Medulla oblongata (tissue), 1 donor: ENCODE data around the gene CTRB1.
"Not testable (repeated sequence)": the region's sequence is repeated elsewhere in the genome, so short reads cannot be mapped to it uniquely, and the experiment has no call there.

Experiments
- DNase-seq: peaks from one replicate; pipeline ENCODE4 v3.0.0-alpha.2; 2015; ENCODE audit errors: extremely low spot score

CTRB1 gene

DNA sequence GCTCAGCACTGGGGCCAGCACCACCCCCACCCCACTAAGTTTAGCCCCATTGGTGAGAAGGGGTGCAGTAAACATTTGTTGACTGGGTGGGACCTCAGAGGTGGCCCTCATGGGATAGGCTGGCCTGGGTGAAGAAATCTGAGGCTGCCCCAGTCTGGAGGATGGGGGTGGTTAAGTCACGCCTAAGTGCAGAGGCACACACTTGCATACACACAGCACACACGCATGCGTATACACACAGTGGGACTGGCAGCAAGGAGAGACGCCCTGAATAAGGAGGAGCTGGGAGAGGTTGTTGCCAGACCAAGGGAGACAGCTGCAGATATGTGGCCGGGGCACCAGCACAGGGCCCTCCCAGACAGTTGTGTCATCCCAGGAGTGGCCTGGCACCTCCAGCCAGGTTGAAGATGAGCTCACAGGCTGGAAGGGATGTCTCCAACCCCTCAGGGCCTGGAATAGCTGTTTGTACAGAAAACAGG is 35.6 kb downstream of the CTRB1 start:
- DNase-seq: no peak

DNA sequence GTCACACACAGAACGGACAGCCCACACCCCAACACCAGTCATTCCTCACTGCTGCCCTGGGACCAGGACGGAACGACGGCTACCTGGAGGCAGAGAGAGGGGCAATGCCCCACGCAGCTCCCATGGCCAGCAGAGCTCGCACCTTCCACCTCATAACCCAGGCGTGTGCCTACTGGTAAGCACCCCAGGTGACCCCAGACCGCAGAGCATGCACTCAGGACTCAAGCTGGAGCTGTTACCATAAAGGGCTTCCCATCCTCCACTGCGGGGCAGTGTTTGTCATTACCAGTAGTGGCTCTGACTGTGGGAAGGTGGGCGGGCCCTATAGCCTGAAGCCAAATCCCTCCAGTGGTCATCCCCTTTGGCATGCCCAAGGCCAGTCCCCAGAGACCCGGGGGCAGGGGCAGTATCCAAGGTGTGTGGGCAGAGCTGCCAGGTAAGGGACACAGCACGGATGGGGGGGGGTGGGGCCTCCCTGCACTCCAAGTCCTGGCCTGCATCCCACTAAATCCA is 37.3 kb downstream of the CTRB1 start:
- peak; percentile 49 for DNase-seq

DNA sequence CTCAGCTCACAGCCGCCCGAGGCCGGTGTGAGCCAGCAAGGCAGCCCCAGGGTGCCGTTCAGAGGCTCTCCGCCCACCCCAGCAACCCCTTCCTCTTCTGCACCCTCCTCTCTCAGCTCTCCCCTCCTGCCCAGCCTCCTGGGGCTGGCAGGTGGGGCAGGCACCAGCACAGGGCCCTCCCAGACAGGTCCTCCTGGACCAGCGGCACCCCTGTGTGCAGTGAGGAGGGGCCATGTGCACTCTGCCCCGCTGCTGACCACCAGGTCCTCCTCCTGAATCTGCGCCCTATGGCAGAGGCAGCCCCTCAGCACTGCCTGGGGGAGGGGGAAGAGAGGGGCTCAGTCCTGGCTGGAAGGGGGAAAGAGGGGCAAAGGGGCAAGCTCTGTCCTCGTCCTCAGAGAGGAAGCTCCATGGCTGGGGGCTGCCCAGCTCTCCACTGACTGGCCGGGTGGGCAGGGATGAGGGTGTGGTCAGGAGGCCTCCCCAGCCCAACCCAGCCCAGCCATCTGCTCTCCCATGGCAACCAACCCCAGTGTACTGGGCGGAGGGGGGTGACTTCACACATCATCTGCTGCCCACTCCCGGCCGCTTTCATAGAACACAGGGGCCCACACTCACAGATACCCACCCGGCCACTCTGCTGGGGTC is 38.0 kb downstream of the CTRB1 start:
- DNase-seq: peak; percentile 61

DNA sequence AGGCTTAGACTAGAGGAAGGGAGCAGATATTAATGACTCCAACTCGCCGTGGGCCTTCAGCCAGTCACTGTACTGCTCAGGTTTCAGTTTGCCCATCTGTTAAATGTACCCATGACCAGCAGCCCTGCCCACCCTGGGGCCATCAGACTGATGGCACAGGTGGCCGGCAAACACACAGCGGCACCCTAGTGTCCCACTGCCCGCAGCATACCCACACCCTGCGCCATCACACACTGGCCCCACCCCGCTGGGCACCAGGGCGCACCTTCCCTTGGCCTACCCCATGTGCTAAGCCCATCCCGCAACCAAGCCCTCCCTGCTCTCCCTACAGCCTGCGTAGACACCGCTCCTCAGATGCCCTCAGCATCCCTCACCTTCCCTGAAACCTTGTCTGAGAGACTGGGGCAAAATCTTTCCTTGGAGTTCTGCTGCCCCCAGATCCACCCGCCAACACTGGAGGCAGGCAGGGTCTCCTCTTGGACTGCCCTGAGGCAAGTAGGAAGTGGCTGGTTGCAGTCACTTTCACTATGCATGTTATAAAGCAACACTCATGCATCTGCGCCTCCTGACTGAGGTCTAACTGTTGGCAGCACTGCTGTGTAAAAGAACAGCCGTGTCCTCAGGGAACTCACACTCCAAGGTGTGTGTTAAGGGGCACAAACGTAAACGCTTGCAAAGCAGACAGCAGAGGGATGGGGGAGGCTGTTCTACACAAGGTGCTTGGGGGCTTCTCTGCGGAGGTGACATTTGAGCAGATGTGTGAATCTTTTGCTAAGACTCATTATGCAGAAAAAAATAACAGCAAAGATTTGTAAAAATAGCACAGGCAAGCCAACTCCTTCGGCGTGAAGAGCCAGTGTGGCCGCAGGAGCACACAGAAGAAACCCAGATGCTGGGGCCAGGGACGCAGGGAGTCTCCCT is 39.4 kb downstream of the CTRB1 start:
- no peak for DNase-seq

DNA sequence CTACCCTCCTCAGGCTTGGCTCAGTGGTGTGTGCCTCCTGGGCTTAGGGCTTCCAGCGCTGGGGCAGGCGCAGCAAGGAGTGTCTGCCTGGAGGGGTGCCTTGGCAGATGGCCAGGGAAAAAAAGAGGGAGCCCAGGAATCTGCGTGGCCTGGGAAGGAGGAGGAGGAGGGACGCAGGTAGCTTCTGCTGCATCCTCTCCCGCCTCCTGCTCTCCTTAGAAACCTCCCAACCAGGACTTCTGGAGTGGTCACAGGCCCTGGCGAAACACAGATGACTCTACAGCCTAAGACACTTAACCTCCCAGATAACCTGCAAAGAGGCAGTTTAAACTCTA is 40.0 kb downstream of the CTRB1 start:
- no peak for DNase-seq

DNA sequence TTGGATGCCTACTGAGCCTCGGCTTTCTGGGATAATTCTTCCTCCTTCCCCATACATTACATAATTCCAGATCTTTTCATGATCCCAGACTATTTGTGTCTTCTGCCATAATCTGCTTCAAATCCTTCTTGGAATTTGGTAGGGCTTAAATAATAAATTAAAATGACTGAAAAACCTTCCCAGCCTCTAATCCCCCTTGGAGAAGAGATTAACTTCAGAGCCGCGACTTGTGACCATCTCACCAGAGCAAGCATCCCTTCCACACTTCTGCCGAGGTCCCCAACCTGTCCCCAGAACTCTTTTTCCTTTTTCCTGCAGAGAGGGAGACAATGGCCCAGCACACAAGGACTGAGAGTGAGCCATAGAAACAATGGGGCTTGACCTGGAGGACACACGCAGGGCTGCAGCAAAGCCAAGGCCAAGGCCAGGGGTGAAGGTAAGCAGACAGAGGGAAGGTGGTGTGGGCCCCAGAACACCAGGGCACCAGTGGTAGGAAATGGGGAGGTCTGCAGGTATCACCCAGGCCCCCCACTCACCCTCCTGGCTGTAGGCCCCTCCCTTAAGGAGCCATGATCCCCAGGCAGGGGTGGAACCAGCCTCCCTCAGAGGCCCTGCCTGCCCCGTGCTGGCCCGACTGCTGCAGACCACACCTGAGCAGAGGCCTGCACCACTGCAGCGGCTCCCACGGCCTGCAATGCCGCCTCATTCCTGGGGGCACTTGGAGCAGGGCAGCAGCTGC is 42.2 kb downstream of the CTRB1 start:
- DNase-seq: no peak

DNA sequence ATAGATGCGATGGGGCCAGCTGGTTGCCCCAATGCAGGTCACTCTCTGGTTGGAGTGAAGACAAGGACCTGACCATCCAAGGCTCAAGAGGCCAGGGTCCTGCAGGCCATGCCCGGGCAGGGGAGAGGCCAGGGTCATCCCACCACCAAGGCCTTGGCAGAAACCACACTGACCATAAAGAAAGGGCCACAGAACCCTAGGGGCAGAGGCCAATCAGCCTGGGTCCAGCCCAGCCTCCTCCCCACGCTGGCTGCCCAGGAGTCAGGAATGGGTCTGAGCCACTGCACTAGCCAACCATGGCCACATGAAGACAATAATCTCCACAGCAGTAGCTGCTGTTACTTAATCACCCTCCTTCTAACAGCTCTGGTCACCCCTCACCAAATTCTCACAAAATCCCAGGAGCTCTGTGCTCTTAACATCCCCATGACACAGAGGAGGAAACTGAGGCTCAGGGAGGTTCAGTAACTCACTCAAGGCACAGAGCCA is 42.8 kb downstream of the CTRB1 start:
- DNase-seq: no peak

DNA sequence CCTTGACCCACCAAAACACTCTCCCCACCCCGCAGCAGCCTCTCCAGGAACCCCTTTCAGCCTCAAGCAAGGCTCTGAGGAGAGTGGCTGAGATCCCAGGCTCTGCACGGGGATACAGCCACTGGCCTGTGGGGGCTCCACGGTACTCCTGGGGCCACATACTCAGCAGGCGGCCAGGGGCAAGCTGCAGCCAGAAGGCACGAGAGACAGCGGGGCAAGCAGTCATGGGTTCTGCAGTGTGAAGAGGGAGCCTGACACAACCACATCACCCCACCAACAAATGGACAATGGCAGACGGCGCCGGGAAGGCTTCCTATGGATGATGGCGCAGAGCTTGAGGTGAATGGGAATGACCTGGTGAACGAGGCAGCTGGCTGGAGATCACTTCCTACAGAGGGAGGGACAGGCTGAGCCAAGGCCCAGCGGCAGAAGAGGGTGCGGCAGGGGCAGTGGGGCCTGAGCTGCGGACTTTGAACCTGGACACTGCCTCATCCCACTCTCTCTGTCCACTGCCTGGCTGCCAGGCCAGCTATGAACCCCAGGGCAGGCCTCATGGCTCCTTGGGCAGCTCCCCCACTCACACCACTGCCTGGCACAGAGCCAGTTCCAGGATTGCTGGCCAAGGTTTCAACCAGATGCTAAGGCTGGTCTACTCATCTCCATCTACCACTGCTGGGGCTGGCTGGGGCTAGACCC is 43.5 kb downstream of the CTRB1 start:
- no peak for DNase-seq

DNA sequence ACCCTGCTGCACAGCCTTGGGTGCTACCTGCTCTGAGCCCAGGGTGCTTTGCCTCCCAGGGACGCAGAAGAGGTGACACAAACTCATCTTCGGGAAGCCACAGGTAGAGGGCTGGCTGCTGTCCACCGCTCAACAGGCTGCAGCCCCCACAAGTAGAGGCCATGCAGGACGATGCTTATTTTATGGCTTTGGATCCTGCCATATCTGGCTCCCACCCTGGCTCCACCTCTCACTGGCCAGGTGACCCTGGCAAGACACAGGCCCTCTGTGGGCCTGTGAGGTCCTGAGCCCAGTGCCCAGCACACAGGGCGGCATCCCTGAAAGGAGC is 44.0 kb downstream of the CTRB1 start:
- no peak for DNase-seq

DNA sequence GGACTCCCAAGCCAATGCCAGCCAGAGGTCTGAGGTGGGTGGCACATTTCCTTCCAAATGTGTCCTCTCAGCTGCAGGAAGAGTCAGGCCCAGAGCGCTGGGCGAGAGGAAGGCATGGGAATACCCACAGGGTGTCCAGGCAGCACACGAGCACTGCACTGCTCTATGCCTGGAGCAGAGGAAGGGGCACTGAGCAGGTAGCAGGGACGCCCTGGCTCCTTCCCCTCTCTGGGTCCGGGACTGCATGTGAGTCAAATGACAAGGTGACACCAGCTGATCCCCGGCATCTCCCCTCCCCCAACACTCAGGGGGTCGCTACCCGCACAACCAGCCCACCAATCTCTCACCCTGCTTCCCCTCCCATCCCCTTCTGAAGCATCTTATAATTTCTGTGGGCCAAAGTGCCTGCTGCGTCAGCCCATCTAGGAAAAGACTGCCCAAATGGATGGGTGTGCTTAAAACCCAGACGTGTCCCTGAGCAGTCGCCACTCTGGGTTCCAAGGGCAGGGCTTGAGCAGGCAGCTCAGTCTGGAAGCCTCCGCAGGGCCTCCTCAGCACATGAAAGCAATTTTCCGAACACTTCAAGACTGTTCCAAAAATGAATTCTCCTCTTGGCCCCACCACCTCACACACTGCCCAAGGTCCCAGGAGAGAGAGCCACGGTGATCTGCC is 44.6 kb downstream of the CTRB1 start:
- DNase-seq: no peak

DNA sequence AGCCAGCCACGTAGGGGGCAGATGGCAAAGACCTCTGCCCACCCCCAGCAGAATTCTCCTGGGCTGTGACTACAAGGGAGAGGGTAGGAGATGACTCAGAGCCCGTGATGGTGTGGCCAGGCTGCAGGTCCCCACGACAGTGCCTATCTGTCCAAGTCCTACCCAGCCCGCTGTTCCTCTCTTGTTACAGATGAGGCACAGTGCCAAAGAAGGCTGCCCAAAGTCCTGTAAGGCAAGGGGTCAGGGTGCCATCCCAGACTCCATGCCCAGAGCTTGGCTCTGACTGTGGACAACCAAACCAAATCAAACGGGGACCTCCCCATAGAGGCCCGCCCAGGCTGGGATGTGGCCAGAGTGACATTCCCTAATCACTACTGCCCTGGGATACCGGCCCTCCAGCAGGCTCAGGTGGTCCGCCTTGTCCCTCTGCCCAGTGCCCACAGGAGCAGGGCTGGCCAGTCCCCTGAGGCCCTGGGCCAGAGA is 45.2 kb downstream of the CTRB1 start:
- peak; percentile 59 for DNase-seq

DNA sequence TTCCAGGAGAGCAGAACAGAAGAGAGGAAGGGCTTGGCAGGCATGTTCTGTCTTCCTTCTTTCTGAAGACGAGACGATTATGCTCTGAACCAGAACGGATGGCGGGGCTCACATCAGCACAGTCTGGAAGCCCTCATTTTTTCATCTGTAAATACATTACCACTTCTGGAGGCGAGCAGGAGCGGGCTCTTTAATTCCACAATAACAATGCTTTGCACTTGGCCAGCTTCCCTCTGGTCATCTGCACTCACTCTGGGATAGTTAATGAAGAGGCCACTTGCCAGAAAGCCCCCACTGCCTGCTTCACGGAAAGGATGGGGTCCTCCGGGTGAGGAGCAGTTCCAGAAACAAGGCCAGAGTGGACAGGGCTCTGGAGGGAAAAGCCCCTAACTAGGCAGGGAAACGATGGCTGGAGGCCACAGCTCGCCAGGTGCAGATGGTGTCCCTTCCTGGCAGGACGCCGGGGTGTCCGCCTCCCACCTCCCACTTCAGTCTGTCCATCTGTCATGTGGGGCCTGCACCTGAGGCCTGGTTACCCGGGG is 45.7 kb downstream of the CTRB1 start:
- DNase-seq: peak; percentile 66

DNA sequence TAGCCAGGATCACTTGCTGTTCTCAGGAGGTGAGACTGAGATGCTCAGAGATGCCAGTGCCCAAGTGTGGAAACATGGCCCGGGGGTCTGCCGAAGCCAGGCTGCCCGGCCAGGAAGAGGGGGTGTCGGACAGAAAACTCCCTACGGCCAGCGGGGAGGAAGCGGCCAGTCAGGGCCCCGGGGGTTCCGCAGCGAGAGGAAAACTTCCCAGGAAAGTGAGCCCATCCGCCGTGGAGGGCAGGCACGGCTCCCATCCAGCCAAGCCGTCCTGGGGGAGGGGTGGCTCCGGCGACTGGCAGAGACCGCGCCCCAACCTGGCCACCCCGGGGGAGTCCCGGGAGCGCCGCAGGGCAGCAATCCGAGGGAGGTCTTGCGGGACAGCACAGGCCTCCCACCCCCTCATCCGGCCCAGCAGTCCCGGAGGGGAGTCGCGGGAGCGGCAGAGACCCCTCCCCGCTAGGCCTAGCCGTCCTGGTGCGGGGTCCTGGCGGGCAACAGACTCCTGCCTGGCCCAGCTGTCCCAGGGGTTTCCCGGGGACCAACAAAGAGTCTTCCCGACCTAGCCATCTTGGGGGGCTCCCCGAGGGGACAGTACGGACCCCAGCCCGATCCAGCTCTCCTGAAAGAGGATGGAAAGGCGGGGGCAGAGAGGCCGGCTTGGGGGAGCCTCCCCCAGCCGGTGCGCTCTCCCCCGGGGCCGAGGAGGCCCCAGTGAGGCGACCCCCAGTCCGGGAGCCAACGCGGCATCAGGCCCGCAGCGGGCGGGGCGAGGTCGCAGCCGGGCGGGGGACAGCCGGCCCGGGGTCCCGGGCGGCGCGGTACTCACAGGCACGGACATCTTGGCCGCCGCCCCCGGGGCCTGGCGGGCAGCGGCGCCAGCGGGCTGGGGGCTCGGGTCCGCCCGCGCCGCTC is 46.5 kb downstream of the CTRB1 start:
- no peak for DNase-seq

DNA sequence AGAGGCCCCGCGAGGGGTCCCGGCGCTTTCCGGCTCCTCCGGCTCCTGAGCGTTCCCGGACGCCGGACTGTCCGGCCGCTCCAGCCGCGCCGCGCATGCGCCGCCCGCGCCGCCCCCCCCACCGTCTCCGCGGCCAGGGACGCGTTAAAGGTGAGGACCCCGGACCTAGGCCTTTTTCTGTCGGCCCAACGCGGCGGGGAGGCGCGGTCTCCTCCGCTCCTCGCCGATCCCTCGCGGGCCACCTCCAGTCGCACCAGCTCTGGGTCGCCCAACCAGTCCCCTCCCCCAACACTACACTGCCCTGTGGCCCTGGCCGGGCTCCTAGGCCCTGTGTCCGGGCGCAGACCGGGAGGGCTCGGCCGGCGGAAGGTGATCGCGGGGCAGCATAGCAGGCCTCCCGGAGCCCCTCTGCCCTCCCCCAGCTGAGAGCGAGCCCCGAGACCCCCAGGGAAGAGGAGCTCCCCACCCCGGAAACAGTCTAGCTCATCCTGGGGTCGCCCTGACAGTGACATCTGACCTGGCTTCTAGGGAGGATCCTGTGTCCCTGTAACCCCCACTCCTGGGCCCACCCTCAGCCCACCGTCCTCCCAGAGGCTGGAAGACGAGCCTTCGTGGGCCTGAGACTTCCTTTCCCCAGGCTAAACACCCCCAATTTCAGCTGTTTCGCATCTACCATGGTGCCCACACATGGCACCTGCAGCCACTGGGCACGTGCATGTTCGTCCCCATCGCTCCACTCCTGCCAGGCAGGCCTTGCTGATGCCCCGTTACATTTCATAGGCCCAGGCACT is 47.3 kb downstream of the CTRB1 start:
- peak; percentile 66 for DNase-seq

DNA sequence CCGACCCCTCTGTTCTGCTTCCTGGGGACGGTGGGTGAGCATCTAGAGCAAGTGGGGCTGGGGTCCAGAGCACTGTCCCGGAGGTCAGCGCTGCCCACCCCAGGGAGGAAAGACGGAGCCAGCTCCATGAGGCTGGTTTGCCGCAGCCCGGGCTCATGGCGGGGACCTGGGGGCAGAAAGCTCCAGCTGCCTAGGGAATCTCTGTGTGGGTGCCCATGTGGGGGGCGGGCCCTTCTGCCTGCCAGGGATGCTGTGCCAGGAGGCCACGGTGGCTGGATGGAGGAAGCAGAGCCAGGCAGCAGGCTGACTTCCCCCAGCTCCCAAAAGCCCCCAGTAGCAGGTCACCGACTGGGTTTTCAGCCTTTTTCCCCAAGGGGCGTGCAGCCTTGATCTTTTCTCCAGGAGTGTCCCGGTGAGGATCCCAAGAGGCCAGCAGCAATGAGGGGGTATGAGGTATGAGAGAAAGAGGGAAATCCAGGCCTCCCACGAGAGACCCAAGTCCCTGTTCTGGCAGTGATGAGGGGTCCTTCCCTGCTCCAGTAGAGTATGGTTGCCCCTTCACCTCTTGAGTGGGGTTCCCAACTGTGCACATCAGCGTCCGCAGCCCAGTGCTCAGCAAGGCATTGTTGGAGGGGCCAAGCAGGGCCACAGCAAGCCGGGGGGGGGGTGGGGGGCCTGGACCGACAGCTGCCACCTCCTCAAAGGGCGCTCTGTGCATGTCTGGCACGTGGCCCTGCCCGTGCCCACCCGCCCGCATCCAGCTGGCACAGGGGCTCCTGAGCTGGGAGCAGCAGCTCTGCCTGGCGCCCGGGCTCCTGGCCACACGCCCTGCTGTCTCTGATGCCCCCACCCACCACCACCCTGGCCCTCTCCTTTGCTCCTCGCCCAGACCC is 48.2 kb downstream of the CTRB1 start:
- peak; percentile 60 for DNase-seq

DNA sequence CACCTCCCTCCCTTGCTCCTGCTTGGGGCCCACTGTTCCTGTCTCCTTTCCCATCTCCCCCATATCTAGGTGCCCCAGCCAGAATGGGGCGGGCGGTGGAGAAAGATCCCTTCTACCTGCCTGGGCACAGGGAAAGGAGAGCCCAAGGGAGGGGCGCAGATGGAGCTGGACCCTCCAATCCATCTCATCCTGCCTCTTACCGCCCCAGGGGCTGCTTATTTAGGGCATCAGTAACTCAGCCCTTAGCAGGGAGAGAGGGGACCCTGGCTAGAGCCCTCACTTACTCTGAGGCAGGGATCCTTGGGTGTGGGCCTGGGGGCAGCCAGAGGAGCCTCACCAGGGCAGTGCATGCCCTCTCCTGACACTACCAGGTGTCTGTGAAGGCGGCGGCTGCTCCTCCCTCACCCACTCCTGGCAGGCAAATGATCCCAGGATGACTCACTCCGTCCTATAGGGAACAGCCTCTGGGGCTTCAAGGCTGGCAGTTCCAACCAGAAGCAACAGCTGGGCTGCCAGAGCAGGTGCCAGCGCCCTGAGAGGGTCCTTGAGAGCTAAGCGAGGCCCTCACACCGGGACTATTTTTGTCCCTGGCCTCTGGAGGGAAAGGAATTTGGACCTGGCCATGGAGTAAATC is 49.0 kb downstream of the CTRB1 start:
- peak; percentile 42 for DNase-seq

DNA sequence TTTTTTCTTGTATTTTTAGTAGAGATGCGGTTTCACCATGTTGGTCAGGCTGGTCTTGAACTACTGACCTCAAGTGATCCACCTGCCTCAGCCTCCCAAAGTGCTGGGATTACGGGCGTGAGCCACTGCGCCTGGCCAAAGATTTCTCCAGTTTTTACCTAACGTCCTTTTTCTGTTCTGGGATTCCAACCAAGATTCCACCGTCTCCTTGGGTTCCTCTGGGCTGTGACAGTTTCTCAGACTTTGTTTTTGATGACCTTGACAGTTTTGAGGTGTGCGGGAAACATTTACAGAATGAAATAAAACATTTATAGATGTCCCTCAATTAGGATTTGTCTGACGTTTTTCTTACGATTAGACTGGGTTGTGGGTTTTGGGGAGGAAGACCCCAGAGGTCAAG is 50.6 kb downstream of the CTRB1 start:
- not testable (repeated sequence) for DNase-seq
